Left cardiac atrium (tissue), 4 donors: ENCODE data around the gene PM20D1. TPM values are rescaled to one million over a fixed set of nuclear protein-coding genes. Genes with fewer than 3 reads are reported as not detected.

Source experiments
- ATAC-seq, 2 donors: fragments of 200-7000 bp; cut with Tn5 transposase; one replicate each; pipeline ENCODE4 v1.9.1; 2020; ENCODE audit warnings: mild to moderate bottlenecking in 2 of 2, moderate library complexity in 2 of 2
- DNase-seq: peaks from one replicate; pipeline ENCODE4 v3.0.0-alpha.2; 2020
- intact Hi-C, 2 donors: fragments of 100-400 bp; cut with DNase I; formaldehyde crosslinking; loops; one replicate each; pipeline versions ENCODE4 v1.14.1 to v1.15.1; 2022 to 2023
- total RNA-seq, 2 donors: library from RNA; stranded (reverse); fragmentation: NEBNext Ultra II Directional; extraction: Animal tissue kit (Norgen Biotek cat#: 25700); gene quantifications; one replicate each; pipeline ENCODE4 v1.2.1, GENCODE V29; 2021
- donor health status: DM: no; HTN: yes; CAD: no.
- donor health status: DM: no; HTN: yes; CAD: no; lungs with severe emphysema.
- donor health status: DM: yes; HTN: yes; CAD: no.
- donor health status: Dilated cardiomyopathy.

PM20D1 gene
- total RNA-seq, 2 donors from 2014 or later = 0.31 to 0.91 TPM

DNA sequence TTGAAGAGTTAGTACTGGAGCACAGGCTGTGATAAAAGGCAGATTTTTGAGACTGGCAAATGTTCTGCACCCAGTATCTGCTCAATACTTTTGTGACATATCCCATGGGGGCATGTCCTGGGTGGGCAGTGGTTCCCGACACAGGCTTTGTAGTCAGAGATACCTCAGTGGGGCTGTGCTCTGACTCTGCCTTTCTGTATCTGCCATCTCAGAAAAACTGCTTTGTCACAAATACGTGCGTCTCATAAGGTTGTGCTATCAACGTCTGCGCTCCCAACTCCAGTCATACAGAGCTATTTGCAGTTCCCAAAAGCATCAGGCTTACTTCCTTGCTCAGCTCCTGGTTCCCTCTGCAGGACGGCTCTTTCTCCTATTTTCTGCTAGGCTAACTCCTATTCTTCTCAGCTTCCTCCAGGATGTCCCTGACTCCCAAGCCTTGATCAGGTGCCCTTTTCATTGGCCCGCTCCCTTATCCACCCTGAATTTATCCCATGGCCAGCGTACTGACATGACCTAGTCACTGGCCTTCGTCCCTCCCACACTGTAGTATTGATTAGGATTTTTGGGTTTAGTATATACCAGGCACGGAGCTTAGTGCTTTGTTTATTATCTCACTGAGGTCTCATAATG is 62.5 kb downstream of the PM20D1 start:
- DNase-seq (no peak), ATAC-seq (peak in 1 of 2 donors; percentile 4)
- intact Hi-C loops = no loop called here

DNA sequence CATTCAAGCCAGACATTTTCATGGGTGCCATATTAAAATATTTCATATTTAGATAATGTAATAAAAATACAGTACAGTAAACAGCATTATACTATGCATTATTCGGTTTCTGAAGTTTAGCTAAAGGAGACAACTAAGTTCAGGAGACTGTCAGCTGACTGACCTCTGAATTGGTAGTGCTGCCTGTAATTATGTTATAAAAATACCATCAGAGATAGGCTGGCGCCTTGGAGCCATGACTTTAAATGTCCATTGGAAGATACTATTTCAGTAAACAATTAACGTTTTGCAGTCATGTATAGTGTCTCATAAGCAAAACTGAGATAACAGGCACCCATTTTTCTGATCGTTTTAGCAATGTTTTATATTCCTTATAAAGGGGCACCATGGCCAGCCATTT is 63.3 kb downstream of the PM20D1 start:
- no peak for DNase-seq
- no peak for ATAC-seq
- intact Hi-C loops = no loop called here

DNA sequence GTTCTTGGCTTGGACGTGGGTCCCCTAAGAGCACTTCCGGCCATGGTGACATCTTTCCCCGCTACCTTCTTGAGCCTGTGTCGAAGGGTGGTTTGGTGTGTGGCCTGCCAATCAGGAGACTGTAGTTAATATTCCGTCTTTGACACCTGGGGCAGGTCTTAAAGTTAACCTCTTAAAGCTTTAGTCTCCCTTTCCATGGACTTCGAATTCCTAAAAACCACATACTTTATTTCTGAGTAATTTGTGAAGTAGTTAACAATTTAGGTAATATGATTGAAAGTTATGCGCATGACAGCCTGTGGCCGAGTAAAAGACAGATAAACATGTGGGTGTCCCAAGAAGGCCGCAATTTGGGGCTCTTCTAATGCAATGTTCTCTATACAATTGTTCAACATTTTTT is 64.5 kb downstream of the PM20D1 start:
- intact Hi-C loops = no loop called here
- DNase-seq = no peak
- ATAC-seq = no peak

DNA sequence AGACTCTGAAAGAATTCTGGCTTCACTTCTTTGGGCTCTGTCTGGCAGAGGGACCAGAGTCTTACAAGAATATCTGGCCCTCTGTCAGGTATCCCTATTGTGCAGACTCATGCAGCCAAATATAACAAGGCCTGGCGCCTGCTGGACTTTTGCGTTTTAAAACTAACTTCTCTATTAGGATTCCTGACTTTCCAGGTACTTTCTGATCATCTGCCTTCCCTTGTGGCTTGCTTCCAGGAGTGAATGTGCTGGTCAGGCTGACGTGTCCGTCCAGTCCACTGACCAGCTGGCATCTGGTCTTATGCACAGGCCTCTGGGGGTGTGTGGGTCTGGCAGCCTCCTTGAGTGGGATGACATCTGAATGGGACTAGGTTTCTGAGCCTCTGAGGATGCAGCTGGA is 66.0 kb downstream of the PM20D1 start:
- DNase-seq (peak; percentile 65), ATAC-seq (peak; percentile 60 to 90)
- intact Hi-C loops = no loop called here

DNA sequence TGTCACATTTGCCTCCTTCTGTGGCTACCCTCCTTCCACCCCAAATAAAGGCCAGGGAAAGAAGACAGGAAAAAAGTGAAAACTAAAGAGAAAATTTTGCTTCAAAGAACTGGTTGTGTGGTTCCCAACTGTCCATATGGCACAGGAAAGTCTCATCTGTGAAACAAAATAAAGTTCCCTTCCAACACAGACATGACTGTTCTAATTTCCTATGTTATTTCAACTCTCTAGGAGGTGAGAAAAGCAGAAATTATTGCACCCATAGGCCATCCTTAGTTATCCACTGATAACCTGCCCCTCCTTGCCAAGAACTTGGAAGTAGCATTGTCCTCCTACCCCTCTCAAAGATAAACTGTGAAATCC is 66.5 kb downstream of the PM20D1 start:
- ATAC-seq (peak in 1 of 2 donors; percentile 18), DNase-seq (no peak)
- intact Hi-C loops = no loop called here

DNA sequence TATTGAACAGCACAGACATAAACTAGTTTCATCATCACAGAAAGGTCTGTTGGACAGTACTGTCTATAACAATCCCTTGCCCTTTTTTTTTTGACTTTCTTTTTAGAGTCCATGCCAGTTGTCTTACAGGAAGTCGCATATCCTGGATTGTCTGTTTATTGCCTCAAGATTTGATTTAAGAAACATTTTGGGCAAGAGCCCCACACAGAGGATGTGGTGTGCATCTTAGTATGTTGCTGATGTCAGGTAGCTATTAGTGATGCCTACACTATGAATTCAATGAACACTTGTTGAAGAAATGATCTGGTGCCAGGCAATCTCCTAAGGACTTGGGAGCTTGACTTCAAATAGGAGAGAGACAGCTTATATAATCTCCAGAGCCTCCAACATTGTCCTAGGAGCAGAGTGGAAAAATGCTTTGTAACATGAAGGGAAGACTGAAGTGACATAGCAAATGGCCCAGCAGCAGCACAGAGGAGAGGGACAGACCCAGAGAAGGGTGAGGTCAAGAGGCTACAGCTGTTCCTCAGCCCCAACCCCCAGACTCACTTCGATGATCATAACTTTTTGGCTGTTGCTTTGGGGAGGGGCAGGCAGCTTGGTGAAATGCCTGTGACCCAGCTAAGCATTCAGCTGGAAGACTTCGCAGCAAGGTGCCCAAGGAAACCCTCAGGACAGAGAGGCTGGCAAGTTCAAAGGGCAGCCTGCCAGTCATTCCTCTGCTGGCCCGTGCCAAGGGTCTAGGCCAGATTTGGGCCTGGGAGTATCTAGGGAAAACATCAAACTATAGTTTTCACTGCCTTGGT is 67.1 kb downstream of the PM20D1 start:
- intact Hi-C loops = no loop called here
- no peak for DNase-seq
- peak in 1 of 2 donors; percentile 4 for ATAC-seq

- no peak for DNase-seq
- intact Hi-C loops = no loop called here
Measured at GRCh38 chr1:205780335-205780734, 69.6 kb downstream of the PM20D1 start.

More at GRCh38 chr1:205780335-205780734, 69.6 kb downstream of the PM20D1 start:
- ATAC-seq = no peak

Other genes with a start within 250 kb of the PM20D1 start
- gene ELK4, start 218.1 kb downstream of the PM20D1 start, total RNA-seq = 10 to 100 TPM; 36.3 to 39.1 TPM
- gene SLC45A3, start 169.6 kb downstream of the PM20D1 start, total RNA-seq = 1 to 10 TPM; 1.3 to 3.3 TPM
- 100 to 1,000 TPM; 162 to 221 TPM for gene NUCKS1, start 100.0 kb downstream of the PM20D1 start, total RNA-seq
- 10 to 100 TPM; 13.1 to 18.7 TPM for gene RAB29, start 74.7 kb downstream of the PM20D1 start, total RNA-seq
- gene SLC41A1, start 36.9 kb downstream of the PM20D1 start, total RNA-seq = 100 to 1,000 TPM; 162 to 206 TPM
- gene SLC26A9, start 93.3 kb upstream of the PM20D1 start, total RNA-seq = 10 to 100 TPM; 11.3 to 25.4 TPM
- 1 to 10 TPM; 2.4 to 4.5 TPM for gene RAB7B, start 153.3 kb upstream of the PM20D1 start, total RNA-seq
- not detected for gene CTSE, start 173.8 kb upstream of the PM20D1 start, total RNA-seq
- 1 to 10 TPM in 1 of 2 donors, under 1 TPM in 1; 0.71 to 1.8 TPM for gene RHEX, start 203.0 kb upstream of the PM20D1 start, total RNA-seq